Measurements from ENCODE around the gene MYBPC1.
"Not testable (repeated sequence)": the region's sequence is repeated elsewhere in the genome, so short reads cannot be mapped to it uniquely, and the experiment has no call there.

MYBPC1 gene

GRCh38 chr12:101655393-101655792, 60.6 kb downstream of the MYBPC1 start:
- no peak for DNase-seq
- H3K9me3 Mint-ChIP-seq = no peaks in the 10 kb centered on the region
- H3K4me3 Mint-ChIP-seq = no peak overlapping the region
- H3K27me3 Mint-ChIP-seq = no peaks in the 10 kb centered on the region
- no peaks in the 10 kb centered on the region for H3K4me1 Mint-ChIP-seq
- CTCF ChIA-PET = interaction anchor here (1.0 kb wide), 1 partner anchor 15 kb away, joined by 3 read pairs; no protein-coding TSS in a partner anchor
- no peak overlapping the region for H3K27ac Mint-ChIP-seq
- no peaks in the 10 kb centered on the region for H3K36me3 Mint-ChIP-seq

GRCh38 chr12:101660662-101661061, 65.9 kb downstream of the MYBPC1 start:
- DNase-seq, H3K36me3 Mint-ChIP-seq, CTCF ChIA-PET, H3K27ac Mint-ChIP-seq, H3K9me3 Mint-ChIP-seq, H3K4me1 Mint-ChIP-seq, H3K27me3 Mint-ChIP-seq, H3K4me3 Mint-ChIP-seq: not testable (repeated sequence)

- no peaks in the 10 kb centered on the region for H3K4me1 Mint-ChIP-seq
- H3K27ac Mint-ChIP-seq = no peak overlapping the region
- H3K36me3 Mint-ChIP-seq = no peaks in the 10 kb centered on the region
- no peak overlapping the region for H3K4me3 Mint-ChIP-seq
- DNase-seq = no peak
- peaks cover 10% of the 10 kb centered on the region for H3K27me3 Mint-ChIP-seq
- CTCF ChIA-PET = interaction anchor here (0.9 to 1.6 kb wide), 2 partner anchors 21 to 177 kb away, joined by 3 read pairs; no protein-coding TSS in a partner anchor
- no peaks in the 10 kb centered on the region for H3K9me3 Mint-ChIP-seq
Measured at GRCh38 chr12:101663298-101663697, 68.5 kb downstream of the MYBPC1 start.

- CTCF ChIA-PET = no interaction called here
- no peak overlapping the region for H3K27ac Mint-ChIP-seq
- peaks cover 10% of the 10 kb centered on the region for H3K27me3 Mint-ChIP-seq
- no peaks in the 10 kb centered on the region for H3K9me3 Mint-ChIP-seq
- peaks cover 2% of the 10 kb centered on the region for H3K4me1 Mint-ChIP-seq
- DNase-seq = no peak
- H3K36me3 Mint-ChIP-seq = no peaks in the 10 kb centered on the region
- no peak overlapping the region for H3K4me3 Mint-ChIP-seq
Measured at GRCh38 chr12:101664992-101665391, 70.2 kb downstream of the MYBPC1 start.

GRCh38 chr12:101666052-101666728, 71.4 kb downstream of the MYBPC1 start:
- Mint-ChIP-seq H3K9me3 (no peaks in the 10 kb centered on the region), H3K27ac (no peak overlapping the region), H3K4me1 (peaks cover 12% of the 10 kb centered on the region), H3K4me3 (no peak overlapping the region), H3K36me3 (no peaks in the 10 kb centered on the region), H3K27me3 (peaks cover 10% of the 10 kb centered on the region)
- DNase-seq = no peak
- CTCF ChIA-PET = interaction anchor here (1.3 kb wide), 1 partner anchor 93 kb away, joined by 6 read pairs; no protein-coding TSS in a partner anchor

GRCh38 chr12:101667591-101667990, 72.8 kb downstream of the MYBPC1 start:
- no peak overlapping the region for H3K27ac Mint-ChIP-seq
- H3K4me1 Mint-ChIP-seq = peaks cover 25% of the 10 kb centered on the region
- no peaks in the 10 kb centered on the region for H3K36me3 Mint-ChIP-seq
- H3K4me3 Mint-ChIP-seq = no peak overlapping the region
- no peaks in the 10 kb centered on the region for H3K9me3 Mint-ChIP-seq
- no peak for DNase-seq
- CTCF ChIA-PET = interaction anchor here (1.3 kb wide), 1 partner anchor 92 kb away, joined by 6 read pairs; no protein-coding TSS in a partner anchor
- peaks cover 10% of the 10 kb centered on the region for H3K27me3 Mint-ChIP-seq

GRCh38 chr12:101670007-101670671, 75.4 kb downstream of the MYBPC1 start:
- Mint-ChIP-seq H3K9me3 (no peaks in the 10 kb centered on the region), H3K4me1 (peaks cover 25% of the 10 kb centered on the region), H3K27ac (no peak overlapping the region), H3K27me3 (peaks cover 14% of the 10 kb centered on the region), H3K36me3 (no peaks in the 10 kb centered on the region), H3K4me3 (no peak overlapping the region)
- DNase-seq = peak; percentile 67
- CTCF ChIA-PET = interaction anchor here (0.8 to 1.0 kb wide), 3 partner anchors 15 to 89 kb away, joined by 3 to 4 read pairs (median 3); no protein-coding TSS in a partner anchor

GRCh38 chr12:101671157-101671791, 76.5 kb downstream of the MYBPC1 start:
- CTCF ChIA-PET = interaction anchor here (0.8 to 1.5 kb wide), 3 partner anchors 23 to 159 kb away, joined by 3 to 4 read pairs (median 3); partner anchors contain the start of gene GNPTAB
- H3K4me1 Mint-ChIP-seq = peaks cover 25% of the 10 kb centered on the region
- H3K27me3 Mint-ChIP-seq = peaks cover 14% of the 10 kb centered on the region

GRCh38 chr12:101671833-101672232, 77.1 kb downstream of the MYBPC1 start:
- H3K27ac Mint-ChIP-seq = peak overlapping the region; percentile 86
- H3K4me1 Mint-ChIP-seq = peaks cover 25% of the 10 kb centered on the region
- no peak for DNase-seq
- CTCF ChIA-PET = interaction anchor here (1.5 kb wide), 1 partner anchor 159 kb away, joined by 3 read pairs; the partner anchor contains the start of gene GNPTAB
- H3K27me3 Mint-ChIP-seq = peaks cover 12% of the 10 kb centered on the region
- no peaks in the 10 kb centered on the region for H3K36me3 Mint-ChIP-seq
- H3K4me3 Mint-ChIP-seq = peak overlapping the region; percentile 42
- no peaks in the 10 kb centered on the region for H3K9me3 Mint-ChIP-seq

More at GRCh38 chr12:101671157-101671791, 76.5 kb downstream of the MYBPC1 start:
- Mint-ChIP-seq H3K27ac (peak overlapping the region; percentile 86), H3K9me3 (no peaks in the 10 kb centered on the region), H3K36me3 (no peaks in the 10 kb centered on the region), H3K4me3 (peak overlapping the region; percentile 42)
- peak; percentile 64 for DNase-seq

GRCh38 chr12:101675555-101675954, 80.8 kb downstream of the MYBPC1 start:
- CTCF ChIA-PET = no interaction called here

GRCh38 chr12:101676497-101676896, 81.7 kb downstream of the MYBPC1 start:
- not testable (repeated sequence) for DNase-seq, H3K36me3 Mint-ChIP-seq, H3K4me3 Mint-ChIP-seq, H3K9me3 Mint-ChIP-seq, H3K27ac Mint-ChIP-seq
- CTCF ChIA-PET = interaction anchor here (1.0 kb wide), 1 partner anchor 24 kb away, joined by 4 read pairs; no protein-coding TSS in a partner anchor
- peaks cover 25% of the 10 kb centered on the region for H3K27me3 Mint-ChIP-seq
- peaks cover 10% of the 10 kb centered on the region for H3K4me1 Mint-ChIP-seq

More at GRCh38 chr12:101675555-101675954, 80.8 kb downstream of the MYBPC1 start:
- Mint-ChIP-seq H3K27ac (no peak overlapping the region), H3K4me3 (no peak overlapping the region), H3K27me3 (peaks cover 25% of the 10 kb centered on the region), H3K36me3 (no peaks in the 10 kb centered on the region), H3K4me1 (peaks cover 18% of the 10 kb centered on the region), H3K9me3 (no peaks in the 10 kb centered on the region)
- DNase-seq = no peak

- no peak for DNase-seq
- H3K27ac Mint-ChIP-seq = no peak overlapping the region
- peaks cover 27% of the 10 kb centered on the region for H3K27me3 Mint-ChIP-seq
- H3K36me3 Mint-ChIP-seq = no peaks in the 10 kb centered on the region
- no peak overlapping the region for H3K4me3 Mint-ChIP-seq
- H3K4me1 Mint-ChIP-seq = no peaks in the 10 kb centered on the region
- CTCF ChIA-PET = no interaction called here
- no peaks in the 10 kb centered on the region for H3K9me3 Mint-ChIP-seq
Measured at GRCh38 chr12:101678081-101678480, 83.3 kb downstream of the MYBPC1 start.

GRCh38 chr12:101680240-101680639, 85.5 kb downstream of the MYBPC1 start:
- Mint-ChIP-seq H3K9me3 (no peaks in the 10 kb centered on the region), H3K4me1 (no peaks in the 10 kb centered on the region), H3K36me3 (no peaks in the 10 kb centered on the region), H3K4me3 (no peak overlapping the region), H3K27ac (no peak overlapping the region), H3K27me3 (peaks cover 25% of the 10 kb centered on the region)
- CTCF ChIA-PET = no interaction called here
- DNase-seq = no peak

- H3K4me3 Mint-ChIP-seq = no peak overlapping the region
- H3K9me3 Mint-ChIP-seq = no peaks in the 10 kb centered on the region
- CTCF ChIA-PET = no interaction called here
- no peak overlapping the region for H3K27ac Mint-ChIP-seq
- peaks cover 28% of the 10 kb centered on the region for H3K27me3 Mint-ChIP-seq
- no peak for DNase-seq
- no peaks in the 10 kb centered on the region for H3K4me1 Mint-ChIP-seq
- H3K36me3 Mint-ChIP-seq = no peaks in the 10 kb centered on the region
Measured at GRCh38 chr12:101680647-101681046, 85.9 kb downstream of the MYBPC1 start.

Measured in activated naive CD4-positive, alpha-beta T cell treated with anti-CD3 and anti-CD28 coated beads, Interleukin-2, amount 10 ng/mL, durations not matched to agents 7 days and 5 days (primary cell).